Heart right ventricle (tissue), 16 donors: Measurements from ENCODE around the gene LEKR1. TPM values are rescaled to one million over a fixed set of nuclear protein-coding genes. Genes with fewer than 3 reads are reported as not detected.

Experiments used
- ATAC-seq, 8 donors: fragments of 200-7000 bp; cut with Tn5 transposase; one replicate each; pipeline ENCODE4 v1.9.1; 2020; ENCODE audit warnings: mild to moderate bottlenecking in 8 of 8, moderate library complexity in 8 of 8, moderate number of reproducible peaks in 1 of 8
- DNase-seq, 2 donors: peaks; one replicate each; pipeline ENCODE4 v3.0.0-alpha.2; 2020
- H3K27ac ChIP-seq, 10 donors: fragments of 200-600 bp; sonication (generic) in 2 of 10; one replicate each; pipeline versions ENCODE4 v1.5.0 to v1.8.0; 2020 to 2022; ENCODE audit warnings: mild to moderate bottlenecking in 3 of 10
- H3K27me3 ChIP-seq, 7 donors: fragments of 200-600 bp; one replicate each; pipeline ENCODE4 v1.8.0; 2021 to 2022; ENCODE audit warnings: mild to moderate bottlenecking in 2 of 7
- H3K36me3 ChIP-seq, 9 donors: fragments of 200-600 bp; sonication (generic) in 1 of 9; one replicate each; pipeline versions ENCODE4 v1.5.0 to v1.8.0; 2020 to 2022; ENCODE audit warnings: mild to moderate bottlenecking in 2 of 9
- H3K4me1 ChIP-seq, 9 donors: fragments of 200-600 bp; sonication (generic) in 1 of 9; one replicate each; pipeline versions ENCODE4 v1.5.0 to v1.8.0; 2020 to 2022; ENCODE audit warnings: mild to moderate bottlenecking in 4 of 9
- H3K4me3 ChIP-seq, 10 donors: fragments of 200-600 bp; sonication (generic) in 2 of 10; one replicate each; pipeline versions ENCODE4 v1.5.0 to v1.8.0; 2020 to 2022; ENCODE audit warnings: mild to moderate bottlenecking in 7 of 10, moderate library complexity in 2 of 10
- H3K9me3 ChIP-seq, 11 donors: fragments of 200-600 bp in 10 of 11; sonication (generic) in 2 of 11; one replicate each; pipeline versions ENCODE4 v1.5.0 to v1.8.0; 2013 to 2022; ENCODE audit warnings: mild to moderate bottlenecking in 2 of 11, control low read depth in 1 of 11, moderate library complexity in 1 of 11
- WGBS, 2 donors: extraction: QIAGEN DNeasy Blood & Tissue Kit; methylation state at CpG; one replicate each; pipeline ENCODE4 v1.1.7; 2013; ENCODE audit warnings: inconsistent platforms in 1 of 2; 5-methylcytosine and 5-hydroxymethylcytosine counted together
- intact Hi-C, 10 donors: fragments of 100-400 bp; cut with DNase I; formaldehyde crosslinking; loops; one replicate each; pipeline versions ENCODE4 v1.11.1 to v1.14.2; 2022
- polyA plus RNA-seq, 2 donors: library from polyadenylated mRNA; stranded (reverse); fragments of 200-250 nt; gene quantifications; one replicate each; pipeline ENCODE4 v1.2.3, GENCODE V29; 2013
- total RNA-seq, 10 donors: library from RNA; stranded (reverse); fragmentation: NEBNext Ultra II Directional in 3 of 10; extraction: Animal tissue kit (Norgen Biotek cat#: 25700) in 3 of 10; gene quantifications; one replicate each; pipeline versions ENCODE4 v1.2.1 to v1.2.4, GENCODE V29; 2021 to 2023
- TF ChIP-seq, protein P1 (sequence below), 9 donors: fragments of 200-600 bp; sonication (generic) in 2 of 9; IDR thresholded peaks; one replicate each; pipeline versions ENCODE4 v1.5.0 to v1.8.0; 2021 to 2022; ENCODE audit warnings: antibody characterized with exemption in 9 of 9, mild to moderate bottlenecking in 5 of 9, moderate library complexity in 1 of 9
- donor health status: Arrhythmogenic right ventricular cardiomyopathy.
- donor health status: ischemic (EF 13 %, LVEDD 7.1; RV severe dilation, severe dysfunction).
- donor health status: healthy with polysubstance abuse.
- donor health status: DM: no; HTN: yes; CAD: no.
- donor health status: DM: no; HTN: no; CAD: no.
- donor health status: ischemic (EF 25% LVEDD 6.9; RV normal size, moderate dysfunction).
- donor health status: ischemic (EF 25% LVEDD 5.7; RV mildly dilated, moderate dysfunction).
- donor health status: healthy.
- donor health status: DM: yes; HTN: yes; CAD: no.
- donor health status: Ischemic cardiomyopathy.
- donor health status: ischemic (EF 35%, LVEDD 5.7; RV mildly dilated, moderate dysfunction).
- donor health status: nonischemic (EF 11% LVEDD 7.7; RV severe dilation, severe dysfunction).
- donor health status: DM: yes; HTN: yes; CAD: no.
- donor health status: PGD.
- donor health status: ischemic (EF 29% LVEDD 5.4; RV normal size, mild dysfunction).
- donor health status: nonischemic (EF 23%, LVEDD 6.1; RV moderate dilation, normal function).

The LEKR1 gene
- total and polyA plus RNA-seq, 12 donors, result 0.17 to 3.0 (median 0.81) TPM

DNA sequence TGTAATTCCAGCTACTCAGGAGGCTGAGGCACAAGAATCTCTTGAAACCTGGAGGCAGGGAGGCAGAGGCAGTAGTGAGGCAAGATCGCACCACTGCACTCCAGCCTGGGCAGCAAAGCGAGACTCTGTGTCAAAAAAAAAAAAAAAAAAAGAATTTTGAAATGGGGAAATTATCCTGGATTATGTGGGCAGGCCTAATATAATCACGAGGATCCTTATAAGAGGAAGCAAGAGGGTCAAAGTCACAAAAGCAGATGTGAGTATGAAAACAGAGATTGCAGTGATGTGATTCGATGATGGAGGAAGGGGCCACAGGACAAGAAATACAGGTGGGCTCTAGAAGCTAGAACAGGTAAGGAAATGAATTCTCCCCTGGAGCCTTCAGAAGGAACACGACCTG is 159.6 kb downstream of the LEKR1 start:
- TF ChIP-seq, protein P1, sequence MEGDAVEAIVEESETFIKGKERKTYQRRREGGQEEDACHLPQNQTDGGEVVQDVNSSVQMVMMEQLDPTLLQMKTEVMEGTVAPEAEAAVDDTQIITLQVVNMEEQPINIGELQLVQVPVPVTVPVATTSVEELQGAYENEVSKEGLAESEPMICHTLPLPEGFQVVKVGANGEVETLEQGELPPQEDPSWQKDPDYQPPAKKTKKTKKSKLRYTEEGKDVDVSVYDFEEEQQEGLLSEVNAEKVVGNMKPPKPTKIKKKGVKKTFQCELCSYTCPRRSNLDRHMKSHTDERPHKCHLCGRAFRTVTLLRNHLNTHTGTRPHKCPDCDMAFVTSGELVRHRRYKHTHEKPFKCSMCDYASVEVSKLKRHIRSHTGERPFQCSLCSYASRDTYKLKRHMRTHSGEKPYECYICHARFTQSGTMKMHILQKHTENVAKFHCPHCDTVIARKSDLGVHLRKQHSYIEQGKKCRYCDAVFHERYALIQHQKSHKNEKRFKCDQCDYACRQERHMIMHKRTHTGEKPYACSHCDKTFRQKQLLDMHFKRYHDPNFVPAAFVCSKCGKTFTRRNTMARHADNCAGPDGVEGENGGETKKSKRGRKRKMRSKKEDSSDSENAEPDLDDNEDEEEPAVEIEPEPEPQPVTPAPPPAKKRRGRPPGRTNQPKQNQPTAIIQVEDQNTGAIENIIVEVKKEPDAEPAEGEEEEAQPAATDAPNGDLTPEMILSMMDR (IDR thresholded peaks at IDR 0.05), result no peak
- no peak for DNase-seq
- no peak for ATAC-seq
- no peaks in the 10 kb centered on the region for H3K27me3 ChIP-seq
- no peak overlapping the region for H3K27ac ChIP-seq
- H3K4me1 ChIP-seq, result no peaks in the 10 kb centered on the region
- intact Hi-C loops, result no loop called here
- WGBS, 2 donors, result 78 to 80% methylated on average over 5 of the region's 5 CpGs
- no peak overlapping the region for H3K4me3 ChIP-seq
- H3K9me3 ChIP-seq, result peaks cover 0 to 4% (median 0%) of the 10 kb centered on the region in 11 donors
- H3K36me3 ChIP-seq, result no peaks in the 10 kb centered on the region

DNA sequence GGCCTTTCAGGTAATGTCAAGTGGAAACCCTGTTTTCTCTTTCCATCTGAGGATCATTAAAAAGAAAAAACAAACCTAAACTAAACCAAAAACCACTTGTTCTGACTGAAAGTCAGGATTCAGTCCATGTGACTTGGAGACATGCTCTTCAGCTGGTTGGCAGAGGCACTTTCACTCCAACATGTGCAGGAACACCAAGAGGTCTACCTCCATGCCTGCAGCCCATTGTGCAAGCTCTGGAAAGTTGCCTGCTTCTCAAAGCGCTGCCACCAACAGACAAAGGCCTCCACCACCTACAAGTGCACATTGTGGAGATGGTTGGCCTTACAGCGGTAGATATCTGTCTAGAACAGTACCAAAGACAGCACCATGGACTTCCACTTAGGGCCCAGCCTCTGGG is 161.8 kb downstream of the LEKR1 start:
- WGBS, 2 donors, result 94 to 97% methylated on average over 2 of the region's 2 CpGs
- intact Hi-C loops, result no loop called here
- DNase-seq, result no peak
- TF ChIP-seq, protein P1 (IDR thresholded peaks at IDR 0.05), result no peak
- Histone ChIP-seq H3K27ac (no peak overlapping the region), H3K27me3 (no peaks in the 10 kb centered on the region), H3K9me3 (peaks cover 0 to 9% (median 0%) of the 10 kb centered on the region in 11 donors), H3K4me1 (no peaks in the 10 kb centered on the region), H3K4me3 (no peak overlapping the region), H3K36me3 (no peaks in the 10 kb centered on the region)
- no peak for ATAC-seq

- Histone ChIP-seq H3K27me3 (peaks cover 0 to 3% (median 0%) of the 10 kb centered on the region in 7 donors), H3K9me3 (no peaks in the 10 kb centered on the region), H3K36me3 (no peaks in the 10 kb centered on the region), H3K27ac (no peak overlapping the region), H3K4me3 (no peak overlapping the region), H3K4me1 (no peaks in the 10 kb centered on the region)
- ATAC-seq, result no peak
- no peak for DNase-seq
- TF ChIP-seq, protein P1 (IDR thresholded peaks at IDR 0.05), result no peak
- intact Hi-C loops, result no loop called here
These were observed 171.2 kb downstream of the LEKR1 start for GRCh38 chr3:156997351-156997750.

- H3K36me3 ChIP-seq, result no peaks in the 10 kb centered on the region
- no peak overlapping the region for H3K4me3 ChIP-seq
- TF ChIP-seq, protein P1 (IDR thresholded peaks at IDR 0.05), result no peak
- WGBS, 2 donors, result 50 to 54% methylated on average over 2 of the region's 2 CpGs
- peaks cover 0 to 9% (median 0%) of the 10 kb centered on the region in 7 donors for H3K27me3 ChIP-seq
- intact Hi-C loops, result no loop called here
- no peaks in the 10 kb centered on the region for H3K4me1 ChIP-seq
- no peak overlapping the region for H3K27ac ChIP-seq
- ATAC-seq, result no peak
- H3K9me3 ChIP-seq, result peaks cover 0 to 11% (median 0%) of the 10 kb centered on the region in 11 donors
- no peak for DNase-seq
These were observed 175.2 kb downstream of the LEKR1 start for GRCh38 chr3:157001221-157001957.
